Stimulated activated CD4-positive, alpha-beta T cell treated with anti-CD3 and anti-CD28 coated beads, Interleukin-2, amount 100 ng/mL, for 4 hours (primary cell): Measurements from ENCODE around the gene SEMA5B.

ENCODE experiments used
- DNase-seq: peaks from one replicate; pipeline ENCODE4 v3.0.0-alpha.2; 2020; ENCODE audit warnings: low read depth

Gene SEMA5B

GRCh38 chr3:122923611-122924010, 104.0 kb downstream of the SEMA5B start:
- DNase-seq = no peak

DNA sequence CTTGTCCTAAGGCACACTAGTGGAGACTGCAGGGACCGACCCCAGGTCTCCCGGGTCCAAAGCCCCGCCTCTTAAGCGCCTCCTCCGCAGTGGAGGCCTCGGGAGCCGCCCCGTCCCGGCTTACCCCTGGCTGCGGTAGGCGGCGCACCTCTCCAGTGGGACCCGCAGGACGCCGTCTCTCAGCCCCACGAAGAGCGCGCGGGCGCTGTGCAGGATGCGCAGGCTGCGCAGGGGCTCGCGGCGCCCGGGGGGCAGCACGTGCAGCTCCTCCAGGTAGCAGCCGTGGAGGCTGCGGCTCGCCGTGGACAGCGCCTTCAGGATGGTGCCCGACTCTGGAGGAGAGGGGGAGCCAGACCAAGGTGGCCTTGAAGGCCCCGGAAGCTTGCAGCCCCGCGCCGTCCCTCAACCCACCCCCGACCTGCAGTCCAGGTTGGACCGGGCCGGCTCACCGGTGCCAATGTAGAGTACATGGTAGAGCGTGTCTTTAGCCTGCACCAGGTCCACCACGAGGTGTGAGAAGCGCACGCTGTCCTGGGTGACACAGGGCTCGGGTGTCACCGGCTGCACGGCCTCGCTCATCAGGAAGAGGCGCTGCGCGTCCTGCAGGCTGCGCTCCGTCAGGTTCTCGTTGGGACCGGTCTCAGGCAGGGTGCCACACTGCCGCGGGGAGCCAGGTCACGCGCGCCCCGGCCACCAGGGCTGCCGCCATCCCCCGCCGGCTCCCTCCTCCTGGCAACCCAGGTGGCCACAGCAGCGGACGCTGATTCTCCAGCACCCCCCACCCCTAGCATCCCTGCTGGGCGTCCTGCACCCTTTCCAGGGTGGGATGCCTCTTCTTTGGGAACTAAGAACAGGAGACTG, 105.5 kb downstream of the SEMA5B start:
- no peak for DNase-seq

GRCh38 chr3:122920986-122921385, 106.6 kb downstream of the SEMA5B start:
- no peak for DNase-seq

DNA sequence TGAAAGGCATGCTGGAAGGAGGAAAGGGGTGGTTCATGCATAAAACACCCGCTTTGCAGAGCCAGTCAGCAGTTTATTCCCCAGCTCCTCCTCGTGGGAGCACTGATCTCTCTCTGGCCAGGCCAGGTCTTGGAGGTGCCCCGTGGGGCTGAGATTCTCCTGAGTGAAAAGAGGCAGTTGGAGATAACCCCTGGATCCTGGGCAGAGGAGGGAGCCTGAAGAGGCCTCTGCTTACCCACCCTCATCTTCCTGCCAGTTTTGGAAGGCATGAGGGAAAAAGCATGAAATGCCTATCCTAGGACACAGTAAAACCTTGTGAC, 108.3 kb downstream of the SEMA5B start:
- DNase-seq = no peak

DNA sequence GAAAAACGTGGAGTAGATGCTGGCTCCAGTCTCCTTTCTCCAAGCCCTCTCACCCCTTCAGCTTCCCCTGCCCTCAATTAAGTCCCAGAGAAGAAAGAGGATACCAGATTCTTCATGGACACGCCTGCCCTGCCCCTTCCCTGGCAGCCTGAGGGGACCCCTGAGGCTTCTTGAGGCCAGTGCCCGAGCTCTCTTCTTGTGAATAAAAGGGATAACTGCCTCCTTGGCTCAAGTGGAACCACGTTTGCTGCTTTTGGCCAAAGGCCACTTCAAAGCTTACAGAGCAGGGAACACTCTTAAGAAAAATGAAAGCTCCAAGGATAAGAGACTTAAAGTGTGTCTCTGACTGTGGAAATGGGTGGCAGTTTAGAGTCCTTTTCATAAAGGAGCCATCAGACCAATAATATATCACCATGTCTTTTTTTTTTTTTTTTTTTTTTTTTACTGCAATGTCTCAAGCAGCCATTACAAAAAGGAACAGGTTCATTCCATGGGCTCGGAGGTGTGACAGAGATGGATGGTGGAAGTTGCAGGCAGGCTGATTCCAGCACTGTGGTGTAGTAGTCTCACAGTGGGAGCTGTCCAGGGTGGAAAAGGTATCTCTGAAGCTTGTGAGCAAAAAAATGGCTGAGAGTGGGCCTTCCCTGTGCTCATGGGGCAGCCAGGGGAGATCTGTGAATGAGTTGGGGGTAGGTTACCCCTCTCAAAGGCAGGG, 108.8 kb downstream of the SEMA5B start:
- no peak for DNase-seq

DNA sequence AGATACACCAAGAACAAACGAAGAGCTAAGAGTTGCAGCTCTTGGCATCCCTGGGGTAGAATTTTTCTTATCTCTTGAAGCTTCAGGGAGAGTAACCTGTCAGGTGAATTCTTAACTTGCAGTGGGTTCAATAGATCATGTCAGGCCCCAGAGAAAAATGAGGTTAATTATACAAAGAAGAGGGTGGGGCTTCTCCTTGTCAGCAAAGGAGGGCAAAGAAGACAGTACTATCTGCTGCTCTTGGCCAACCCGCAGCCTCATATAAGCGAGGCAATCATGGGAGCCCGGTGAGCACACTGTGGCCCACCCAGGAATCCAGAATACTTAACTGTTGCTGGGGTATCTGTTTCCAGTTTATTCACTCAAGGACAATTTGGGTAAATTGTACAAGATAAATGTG, 110.2 kb downstream of the SEMA5B start:
- no peak for DNase-seq

DNA sequence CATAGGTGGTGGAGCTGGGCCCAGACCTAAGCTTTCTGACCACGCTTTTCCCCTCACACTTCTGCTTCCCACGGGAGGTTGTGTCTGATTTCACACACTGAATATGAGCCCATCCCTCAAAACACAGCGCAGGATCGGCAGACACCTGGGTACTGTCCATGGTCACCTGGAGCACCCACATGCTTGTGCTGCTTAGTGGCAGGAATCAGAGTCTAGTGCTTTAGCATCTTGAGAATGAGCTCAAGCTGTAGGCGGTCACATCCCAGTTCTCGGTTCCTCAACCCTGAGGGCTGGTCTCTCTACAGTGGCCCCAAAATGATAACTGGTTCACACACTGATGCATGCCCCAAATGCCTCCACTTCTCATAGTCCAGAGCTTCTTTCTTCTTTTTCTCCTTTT, 111.0 kb downstream of the SEMA5B start:
- DNase-seq = no peak

- no peak for DNase-seq
Observed at GRCh38 chr3:122916084-122916483, 111.5 kb downstream of the SEMA5B start.

GRCh38 chr3:122915300-122916055, 112.1 kb downstream of the SEMA5B start:
- DNase-seq = no peak

GRCh38 chr3:122913539-122914100, 113.9 kb downstream of the SEMA5B start:
- DNase-seq = no peak

GRCh38 chr3:122912772-122913538, 114.6 kb downstream of the SEMA5B start:
- no peak for DNase-seq

GRCh38 chr3:122911901-122912300, 115.7 kb downstream of the SEMA5B start:
- DNase-seq = no peak

- DNase-seq = no peak
Observed at GRCh38 chr3:122908251-122908650, 119.3 kb downstream of the SEMA5B start.

DNA sequence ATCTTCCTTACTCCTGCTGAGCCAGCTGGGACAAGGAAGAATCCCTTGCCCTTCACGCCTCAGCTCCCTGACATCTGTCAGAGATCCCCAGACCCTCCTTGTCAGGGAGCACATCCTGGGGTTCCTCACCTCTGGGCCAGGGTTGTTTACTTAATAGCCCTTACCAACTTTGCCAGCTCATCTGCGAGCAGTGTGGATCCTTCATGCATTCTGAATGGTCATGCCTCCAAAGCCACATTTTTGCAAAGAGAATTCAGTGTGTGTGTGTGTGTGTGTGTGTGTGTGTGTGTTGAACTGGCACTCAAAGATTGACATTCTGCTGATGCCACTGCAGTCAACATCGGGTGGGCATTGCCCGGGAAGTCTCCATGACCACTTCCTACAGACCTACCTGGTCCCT, 120.1 kb downstream of the SEMA5B start:
- DNase-seq = no peak

DNA sequence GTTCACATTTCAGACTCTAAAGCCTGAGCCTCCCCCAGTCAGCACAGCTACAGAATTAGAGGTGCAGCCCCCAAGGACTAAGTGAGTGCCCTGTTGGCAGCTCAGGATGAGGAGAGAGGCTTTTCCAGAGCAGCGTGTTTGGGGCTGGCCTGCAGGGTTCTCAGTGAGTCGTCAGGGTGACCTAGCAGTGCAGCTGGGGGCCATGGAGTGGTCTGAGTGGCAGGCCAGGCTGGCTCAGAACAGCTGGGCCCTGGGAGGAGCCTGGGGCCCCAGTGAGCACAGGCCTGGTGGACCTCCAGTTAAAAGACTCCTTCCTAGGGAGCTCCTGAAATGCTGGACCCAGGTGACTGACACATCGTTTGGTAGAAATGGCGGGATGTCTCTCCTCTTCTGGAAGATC, 124.4 kb downstream of the SEMA5B start:
- no peak for DNase-seq

GRCh38 chr3:122902326-122902725, 125.2 kb downstream of the SEMA5B start:
- no peak for DNase-seq

GRCh38 chr3:122898298-122898697, 129.3 kb downstream of the SEMA5B start:
- DNase-seq = no peak

DNA sequence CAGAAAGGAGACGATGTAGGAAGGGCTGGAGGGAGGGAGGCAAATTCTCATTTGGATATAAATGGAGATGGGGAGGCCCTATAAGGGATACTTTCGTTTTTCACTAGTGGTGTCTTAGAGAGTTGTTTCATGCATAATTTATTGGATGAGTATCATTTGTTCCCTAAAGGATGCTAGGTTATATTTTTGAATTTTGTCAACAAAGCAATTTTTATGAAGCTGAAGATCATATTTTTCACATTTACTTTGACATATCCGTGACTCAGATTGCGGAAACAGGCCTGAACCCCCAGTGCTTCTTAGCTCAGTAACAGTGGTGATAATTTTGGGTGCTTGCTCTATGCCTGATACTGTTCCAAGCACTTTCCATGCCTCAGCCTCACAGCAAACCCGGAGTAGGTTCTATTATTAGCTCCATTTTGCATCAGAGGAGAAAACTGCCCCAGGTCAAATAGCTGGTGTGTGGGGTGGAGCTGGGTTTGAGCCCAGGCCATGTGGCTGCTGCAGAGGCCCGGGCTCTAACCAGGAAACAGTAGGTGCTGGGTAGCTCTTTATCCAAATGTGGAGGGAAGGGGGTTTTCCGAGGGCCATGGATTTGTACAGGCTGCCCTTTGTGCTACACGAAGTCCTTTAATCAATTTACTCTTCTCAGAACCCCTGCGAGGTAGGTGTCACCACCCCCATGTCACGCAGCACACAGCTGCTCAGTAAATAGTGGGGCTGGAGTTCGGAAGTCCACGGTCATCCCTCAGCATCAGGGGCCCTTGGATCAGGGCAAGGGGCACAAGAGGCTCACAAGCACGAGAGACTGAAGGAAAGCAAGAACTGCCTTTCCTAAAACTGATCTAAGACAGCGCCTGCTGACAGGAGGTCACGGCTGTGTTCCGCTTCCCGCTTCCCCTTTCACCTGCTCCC, 133.6 kb downstream of the SEMA5B start:
- no peak for DNase-seq

GRCh38 chr3:122893282-122893681, 134.3 kb downstream of the SEMA5B start:
- DNase-seq = no peak

GRCh38 chr3:122892118-122892960, 135.2 kb downstream of the SEMA5B start:
- no peak for DNase-seq
